ENCODE measurements around the gene SNHG17. TPM values are rescaled to one million over a fixed set of nuclear protein-coding genes. Genes with fewer than 3 reads are reported as not detected.

SNHG17 gene
- total and polyA plus RNA-seq, 2 of the 4 experiments (the other 2 are of a cell fraction) = 5.4 to 38.2 TPM

- Histone ChIP-seq H2AFZ (replicated peaks; ENCODE audit: low read length, poor library complexity) (no peak overlapping the region), H2AK5ac (ENCODE audit: low read depth, low read length) (no peak overlapping the region), H2BK20ac (ENCODE audit: low read depth, low read length) (no peak overlapping the region), H3K27ac (ENCODE audit: insufficient read depth, low read length) (no peak overlapping the region), H2BK5ac (ENCODE audit: low read depth, low read length, poor library complexity, severe bottlenecking) (no peak overlapping the region), H3K9me1 (ENCODE audit: insufficient read depth, low read length) (no peaks in the 10 kb centered on the region), H3K56ac (ENCODE audit: extremely low read depth, insufficient read depth, low read length) (no peak overlapping the region), H3K4ac (ENCODE audit: low read depth, low read length) (no peak overlapping the region), H3K4me3 (ENCODE audit: insufficient read depth, low read depth, low read length) (no peak overlapping the region), H4K5ac (ENCODE audit: low read depth, low read length) (no peak overlapping the region), H3K4me2 (ENCODE audit: low read depth, low read length) (no peak overlapping the region), H3K36me3 (ENCODE audit: control insufficient read depth, insufficient read depth, low read length) (no peaks in the 10 kb centered on the region), H3K18ac (ENCODE audit: low read depth, low read length) (no peak overlapping the region), H3K23ac (ENCODE audit: low read depth, low read length) (no peak overlapping the region), H3K79me1 (ENCODE audit: low read depth in 1 of 2, low read length in 2 of 2) (no peaks in the 10 kb centered on the region), H4K8ac (ENCODE audit: low read depth in 2 of 2, low read length in 2 of 2) (no peak overlapping the region), H2AK9ac (replicated peaks; ENCODE audit: low read depth, low read length, poor library complexity) (no peak overlapping the region), H3K9ac (ENCODE audit: low read depth, low read length) (no peak overlapping the region), H3K14ac (replicated peaks; ENCODE audit: low read depth, low read length) (no peak overlapping the region), H3K27me3 (ENCODE audit: control insufficient read depth, insufficient read depth, low read length) (0 out of 2 replicates have a peak, but pooled peaks cover 2% of the 10 kb centered on the region), H2BK120ac (ENCODE audit: low read depth, low read length) (no peak overlapping the region), H4K20me1 (ENCODE audit: insufficient read depth, low read length) (no peaks in the 10 kb centered on the region), H2BK15ac (ENCODE audit: low read depth, low read length) (no peak overlapping the region), H3K4me1 (ENCODE audit: control insufficient read depth, insufficient read depth, low read length) (no peaks in the 10 kb centered on the region), H4K91ac (ENCODE audit: insufficient read depth, low read depth, low read length) (no peak overlapping the region), H3K9me3 (ENCODE audit: control insufficient read depth, insufficient read depth, low read length) (peaks cover 2% of the 10 kb centered on the region; the same call in 1 of the 2 replicates)
- POLR2A ChIA-PET (ENCODE audit: unreplicated experiment) = no interaction called here
- TF ChIP-seq FOS (IDR thresholded peaks at IDR 0.05; ENCODE audit: low read depth, low read length) (no peak), SMC3 (IDR thresholded peaks at IDR 0.05; ENCODE audit: low read depth, low read length) (no peak), RAD21 (IDR thresholded peaks at IDR 0.05; ENCODE audit: low read length) (no peak), ELK1 (IDR thresholded peaks at IDR 0.05; ENCODE audit: borderline replicate concordance, low read depth, low read length) (no peak), CHD1 (IDR thresholded peaks at IDR 0.05; ENCODE audit: low read depth, low read length) (no peak), MXI1 (IDR thresholded peaks at IDR 0.05; ENCODE audit: borderline replicate concordance, low read depth, low read length) (no peak), USF2 (IDR thresholded peaks at IDR 0.05; ENCODE audit: low read depth, low read length) (no peak), RFX5 (IDR thresholded peaks at IDR 0.05; ENCODE audit: low read depth, low read length) (no peak), BHLHE40 (IDR thresholded peaks at IDR 0.05; ENCODE audit: low read depth, low read length) (no peak), MAFK (IDR thresholded peaks at IDR 0.05; ENCODE audit: low read depth, low read length) (no peak), CTCF (conservative IDR thresholded peaks at IDR 0.05; ENCODE audit: low read depth, low read length) (no peak), MAZ (IDR thresholded peaks at IDR 0.05; ENCODE audit: borderline replicate concordance, low read depth, low read length) (no peak), NFE2L2 (IDR thresholded peaks at IDR 0.05; ENCODE audit: low read depth, low read length) (no peak), CEBPB (IDR thresholded peaks at IDR 0.05; ENCODE audit: low read depth, low read length) (no peak)
- no TSS peak for BruUV-seq (replicated peaks)
- DNase-seq (no peak), ATAC-seq (ENCODE audit: low read depth) (no peak)
- dilution Hi-C loops (cut with HindIII; ENCODE audit: low sequenced_read_pairs, unreplicated experiment) (no loop called here), intact Hi-C loops (cut with micrococcal nuclease) (loop anchor here (5.0 kb wide), 1 partner anchor 348 kb away; no protein-coding TSS in a partner anchor), in situ Hi-C loops (cut with MboI; ENCODE audit: low sequenced_read_pairs) (no loop called here)
- WGBS, 2 experiments (ENCODE audit: extremely low coverage in 2 of 2, insufficient read length in 1 of 2) = no CpG with 5 or more reads among the region's 2 CpGs
- CTCF ChIA-PET = no interaction called here
These were observed 30.0 kb downstream of the SNHG17 start for GRCh38 chr20:38405132-38405531.
